Measurements from ENCODE around the gene TTLL3.

The TTLL3 gene

GRCh38 chr3:9810433-9810770, 340 bp downstream of the TTLL3 start:
- TF ChIP-seq CTCF (IDR thresholded peaks at IDR 0.05; ENCODE audit: low read depth, low read length) = no peak
- no peak for TF ChIP-seq MYC (IDR thresholded peaks at IDR 0.05; ENCODE audit: low read depth, low read length)
- no peak overlapping the region for H3K4me3 ChIP-seq (ENCODE audit: low read depth, low read length)
- DNase-seq (ENCODE audit: low read depth) = no peak

- no peak overlapping the region for H3K4me3 ChIP-seq (ENCODE audit: low read depth, low read length)
Observed at GRCh38 chr3:9810846-9811245, 784 bp downstream of the TTLL3 start.

DNA sequence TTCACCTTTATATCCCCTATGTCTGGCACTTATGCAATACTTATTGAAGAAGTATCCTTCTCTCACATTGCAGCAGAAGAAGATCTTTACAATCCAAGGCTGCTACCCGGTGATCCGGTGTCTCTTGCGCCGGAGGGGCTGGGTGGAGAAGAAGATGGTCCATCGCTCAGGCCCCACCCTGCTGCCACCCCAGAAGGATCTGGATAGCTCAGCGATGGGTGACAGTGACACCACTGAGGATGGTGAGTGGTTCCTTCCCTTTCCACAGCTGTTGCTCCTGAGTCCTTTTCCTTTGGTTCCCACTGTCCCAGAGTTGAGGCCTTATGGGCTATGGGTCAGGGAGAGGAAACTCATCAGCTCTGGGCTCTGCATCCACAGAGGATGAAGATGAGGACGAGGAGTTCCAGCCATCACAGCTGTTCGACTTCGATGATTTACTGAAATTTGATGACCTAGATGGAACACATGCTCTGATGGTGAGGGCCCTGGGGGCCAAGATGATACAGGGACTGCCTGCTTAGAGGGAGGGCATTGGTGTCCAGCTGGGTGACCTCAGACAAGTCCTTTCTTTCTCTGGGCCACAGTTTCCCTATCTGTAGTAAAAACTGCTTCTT, 2.9 kb downstream of the TTLL3 start:
- H3K4me3 ChIP-seq (ENCODE audit: low read depth, low read length) = no peak overlapping the region
- DNase-seq (ENCODE audit: low read depth) = no peak
- TF ChIP-seq CTCF (IDR thresholded peaks at IDR 0.05; ENCODE audit: low read depth, low read length) (no peak), MYC (IDR thresholded peaks at IDR 0.05; ENCODE audit: low read depth, low read length) (no peak), POLR2A (IDR thresholded peaks at IDR 0.05; ENCODE audit: extremely low read depth, insufficient read length) (no peak), MAX (IDR thresholded peaks at IDR 0.05; ENCODE audit: low read depth, low read length) (no peak)

More at GRCh38 chr3:9810846-9811245, 784 bp downstream of the TTLL3 start:
- no peak for DNase-seq (ENCODE audit: low read depth)
- TF ChIP-seq MYC (IDR thresholded peaks at IDR 0.05; ENCODE audit: low read depth, low read length) = no peak
- TF ChIP-seq POLR2A (IDR thresholded peaks at IDR 0.05; ENCODE audit: extremely low read depth, insufficient read length) = no peak
- no peak for TF ChIP-seq MAX (IDR thresholded peaks at IDR 0.05; ENCODE audit: low read depth, low read length)
- no peak for TF ChIP-seq CTCF (IDR thresholded peaks at IDR 0.05; ENCODE audit: low read depth, low read length)

- no peak overlapping the region for H3K4me3 ChIP-seq (ENCODE audit: low read depth, low read length)
- no peak for DNase-seq (ENCODE audit: low read depth)
- no peak for TF ChIP-seq POLR2A (IDR thresholded peaks at IDR 0.05; ENCODE audit: extremely low read depth, insufficient read length)
- TF ChIP-seq CTCF (IDR thresholded peaks at IDR 0.05; ENCODE audit: low read depth, low read length) = no peak
Observed at GRCh38 chr3:9815986-9816385, 5.9 kb downstream of the TTLL3 start.

DNA sequence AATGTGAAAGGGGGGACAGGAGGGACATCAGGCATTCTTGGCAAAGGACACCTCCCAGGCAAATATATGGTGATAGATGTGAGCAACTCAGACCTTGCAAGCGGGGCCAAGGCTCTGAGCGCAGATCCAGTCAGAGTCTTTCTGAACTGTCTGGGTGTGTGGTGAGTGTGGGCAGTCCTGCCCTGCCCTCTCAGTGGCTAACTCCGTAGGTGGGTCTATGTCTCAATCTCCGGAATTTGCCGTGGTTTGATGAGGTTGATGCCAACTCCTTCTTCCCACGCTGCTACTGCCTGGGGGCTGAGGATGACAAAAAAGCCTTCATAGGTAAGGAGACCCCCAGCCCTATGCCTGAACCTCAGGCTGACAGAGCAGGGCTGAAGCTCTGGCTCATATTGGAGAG, 7.4 kb downstream of the TTLL3 start:
- TF ChIP-seq MYC (IDR thresholded peaks at IDR 0.05; ENCODE audit: low read depth, low read length) = no peak
- no peak for TF ChIP-seq POLR2A (IDR thresholded peaks at IDR 0.05; ENCODE audit: extremely low read depth, insufficient read length)
- no peak for TF ChIP-seq MAX (IDR thresholded peaks at IDR 0.05; ENCODE audit: low read depth, low read length)
- TF ChIP-seq CTCF (IDR thresholded peaks at IDR 0.05; ENCODE audit: low read depth, low read length) = no peak
- no peak for DNase-seq (ENCODE audit: low read depth)
- H3K4me3 ChIP-seq (ENCODE audit: low read depth, low read length) = no peak overlapping the region

DNA sequence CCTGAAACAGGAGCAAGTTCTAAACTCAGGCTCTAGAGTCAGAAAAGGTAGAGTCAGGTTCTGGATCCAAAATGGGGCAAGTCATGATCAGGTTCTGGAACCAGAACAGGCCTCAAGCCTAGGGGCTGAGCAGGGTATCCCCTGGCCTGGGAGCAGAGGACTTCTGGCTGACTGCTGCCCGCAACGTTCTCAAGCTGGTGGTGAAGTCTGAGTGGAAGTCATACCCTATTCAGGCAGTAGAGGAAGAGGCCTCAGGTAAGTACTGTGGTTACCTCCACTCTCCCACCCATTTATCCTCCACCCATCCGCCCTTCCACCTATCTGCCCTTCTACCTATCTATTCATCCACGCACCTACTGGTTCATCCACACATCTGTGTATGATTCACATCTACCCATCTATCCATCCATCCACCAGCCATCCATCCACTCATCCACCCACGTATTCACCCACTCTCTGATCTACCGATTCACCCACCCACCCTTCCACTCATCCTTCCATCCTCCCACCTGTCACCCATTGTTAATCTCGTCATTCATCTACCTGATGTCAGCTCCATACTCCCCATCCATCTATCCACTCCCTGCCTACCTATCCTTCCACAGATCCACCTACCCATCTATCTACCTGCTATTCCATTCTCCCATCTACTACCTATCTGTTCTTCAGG, 8.7 kb downstream of the TTLL3 start:
- no peak overlapping the region for H3K4me3 ChIP-seq (ENCODE audit: low read depth, low read length)
- no peak for DNase-seq (ENCODE audit: low read depth)
- TF ChIP-seq POLR2A (IDR thresholded peaks at IDR 0.05; ENCODE audit: extremely low read depth, insufficient read length) = no peak
- TF ChIP-seq CTCF (IDR thresholded peaks at IDR 0.05; ENCODE audit: low read depth, low read length) = no peak

Measured in NB4 (cell line).